Measurements from ENCODE around the gene ARL15. TPM values are rescaled to one million over a fixed set of nuclear protein-coding genes. Genes with fewer than 3 reads are reported as not detected.

ARL15 gene
- total and polyA plus RNA-seq, 2 donors (not counting 3 experiments of a cell fraction or from before 2014, with no cell fraction given) = 11.9 to 24.4 TPM

GRCh38 chr5:54093081-54093492 lies 217.3 kb downstream of the ARL15 start:
- BruUV-seq (replicated peaks) = no TSS peak
- no peak overlapping the region for H3K4me2 ChIP-seq (ENCODE audit: insufficient read depth, low read length)
- H2AFZ ChIP-seq (ENCODE audit: low read depth, low read length) = no peak overlapping the region
- H3K9me1 ChIP-seq (replicated peaks; ENCODE audit: control insufficient read depth, extremely low read depth, insufficient read depth, low read length) = no peaks in the 10 kb centered on the region
- no peak overlapping the region for H3K27ac ChIP-seq (ENCODE audit: insufficient read depth, low read depth, low read length)
- TF ChIP-seq GATA2 (IDR thresholded peaks at IDR 0.05; ENCODE audit: insufficient read depth, insufficient read length, low read depth, low read length) (no peak), CTCF (IDR thresholded peaks at IDR 0.05; ENCODE audit: extremely low read depth in 1 of 2, insufficient read depth in 1 of 2, low read depth in 1 of 2, low read length in 2 of 2) (no peak), POLR2AphosphoS5 (IDR thresholded peaks at IDR 0.05; ENCODE audit: insufficient read depth, low read depth, low read length) (no peak), MYC (IDR thresholded peaks at IDR 0.05; ENCODE audit: low read depth, low read length) (no peak), JUN (IDR thresholded peaks at IDR 0.05; ENCODE audit: borderline replicate concordance, insufficient read depth, insufficient read length, low read depth) (no peak), FOS (IDR thresholded peaks at IDR 0.05; ENCODE audit: borderline replicate concordance, insufficient read depth, low read length) (no peak), POLR2A (IDR thresholded peaks at IDR 0.05; ENCODE audit: low read depth, low read length) (no peak), EZH2 (IDR thresholded peaks at IDR 0.05; ENCODE audit: borderline replicate concordance, low read depth, low read length, severe bottlenecking) (no peak), MAX (IDR thresholded peaks at IDR 0.05; ENCODE audit: insufficient read depth, insufficient read length) (no peak)
- no peaks in the 10 kb centered on the region for H3K36me3 ChIP-seq (ENCODE audit: control insufficient read depth in 2 of 2, extremely low read depth in 1 of 2, insufficient read depth in 2 of 2, low read length in 2 of 2)
- peaks cover 10% of the 10 kb centered on the region for H3K4me1 ChIP-seq (ENCODE audit: control insufficient read depth, extremely low read depth, insufficient read depth, low read length)
- intact Hi-C loops (cut with micrococcal nuclease) = no loop called here
- ChIA-PET POLR2A (no interaction called here), CTCF (no interaction called here)
- FAIRE-seq = no peak
- DNase-seq (ENCODE audit: low read depth, low spot score) = no peak
- no peak overlapping the region for H3K9ac ChIP-seq (replicated peaks; ENCODE audit: extremely low read depth, insufficient read depth, low read length)
- no peaks in the 10 kb centered on the region for H4K20me1 ChIP-seq (replicated peaks; ENCODE audit: control insufficient read depth, extremely low read depth, insufficient read depth, low read length)
- no peaks in the 10 kb centered on the region for H3K27me3 ChIP-seq (ENCODE audit: control insufficient read depth in 2 of 2, insufficient read depth in 2 of 2, low read length in 2 of 2)
- no peak overlapping the region for H3K4me3 ChIP-seq (replicated peaks in 1 of 3; ENCODE audit: insufficient read depth in 1 of 3, low read depth in 1 of 3, low read length in 3 of 3)
- H3K79me2 ChIP-seq (ENCODE audit: control insufficient read depth, insufficient read depth, low read length) = no peaks in the 10 kb centered on the region
- dilution Hi-C loops (cut with MboI; ENCODE audit: extremely low pct_ligation_motif_present, low sequenced_read_pairs) = no loop called here
- H3K9me3 ChIP-seq (replicated peaks; ENCODE audit: control insufficient read depth, insufficient read depth, low read length) = no peaks in the 10 kb centered on the region

Data from endothelial cell of umbilical vein (primary cell).